ENCODE results near the gene RNF169.

Gene RNF169

GRCh38 chr11:74839971-74840370 lies 91.3 kb downstream of the RNF169 start:
- Histone ChIP-seq H4K20me1 (ENCODE audit: insufficient read depth, low read length) (no peaks in the 10 kb centered on the region), H3K27me3 (replicated peaks; ENCODE audit: insufficient read depth, low read length) (no peaks in the 10 kb centered on the region), H3K9me2 (replicated peaks; ENCODE audit: insufficient read depth, low read length) (no peaks in the 10 kb centered on the region), H3K36me3 (replicated peaks; ENCODE audit: insufficient read depth, low read length) (0 out of 2 replicates have a peak, but pooled peaks cover 9% of the 10 kb centered on the region), H3F3A (ENCODE audit: insufficient read depth, low read length) (no peaks in the 10 kb centered on the region), H3K9ac (ENCODE audit: low read length) (no peak overlapping the region), H3K4me2 (ENCODE audit: low read depth, low read length) (no peak overlapping the region), H2AFZ (ENCODE audit: low read length) (no peak overlapping the region), H3K4me3 (ENCODE audit: low read length) (no peak overlapping the region), H3K4me1 (ENCODE audit: low read length) (no peaks in the 10 kb centered on the region), H3K79me2 (ENCODE audit: low read length) (no peaks in the 10 kb centered on the region), H3K27ac (ENCODE audit: low read length) (no peak overlapping the region), H3K9me3 (replicated peaks; ENCODE audit: insufficient read depth, low read length) (no peaks in the 10 kb centered on the region)
- TF ChIP-seq CTCF (IDR thresholded peaks at IDR 0.05; ENCODE audit: low read length) (no peak), EZH2phosphoT487 (IDR thresholded peaks at IDR 0.05; ENCODE audit: low read length) (no peak), EZH2 (optimal IDR thresholded peaks at IDR 0.05; ENCODE audit: low read depth, low read length) (no peak)
- DNase-seq = no peak

- no peaks in the 10 kb centered on the region for H3K79me2 ChIP-seq (ENCODE audit: low read length)
- no peaks in the 10 kb centered on the region for H3K9me2 ChIP-seq (replicated peaks; ENCODE audit: insufficient read depth, low read length)
- no peak for TF ChIP-seq EZH2 (optimal IDR thresholded peaks at IDR 0.05; ENCODE audit: low read depth, low read length)
- TF ChIP-seq CTCF (IDR thresholded peaks at IDR 0.05; ENCODE audit: low read length) = no peak
- TF ChIP-seq EZH2phosphoT487 (IDR thresholded peaks at IDR 0.05; ENCODE audit: low read length) = no peak
- H3K27ac ChIP-seq (ENCODE audit: low read length) = no peak overlapping the region
- H3K4me1 ChIP-seq (ENCODE audit: low read length) = no peaks in the 10 kb centered on the region
- H3K36me3 ChIP-seq (replicated peaks; ENCODE audit: insufficient read depth, low read length) = 0 out of 2 replicates have a peak, but pooled peaks cover 11% of the 10 kb centered on the region
- no peak overlapping the region for H2AFZ ChIP-seq (ENCODE audit: low read length)
- no peak overlapping the region for H3K4me3 ChIP-seq (ENCODE audit: low read length)
- no peak overlapping the region for H3K4me2 ChIP-seq (ENCODE audit: low read depth, low read length)
- no peak for DNase-seq
- H3K27me3 ChIP-seq (replicated peaks; ENCODE audit: insufficient read depth, low read length) = no peaks in the 10 kb centered on the region
- H4K20me1 ChIP-seq (ENCODE audit: insufficient read depth, low read length) = no peaks in the 10 kb centered on the region
- no peaks in the 10 kb centered on the region for H3F3A ChIP-seq (ENCODE audit: insufficient read depth, low read length)
- no peak overlapping the region for H3K9ac ChIP-seq (ENCODE audit: low read length)
- H3K9me3 ChIP-seq (replicated peaks; ENCODE audit: insufficient read depth, low read length) = no peaks in the 10 kb centered on the region
These were observed 91.8 kb downstream of the RNF169 start for GRCh38 chr11:74840486-74840885.

- Histone ChIP-seq H2AFZ (ENCODE audit: low read length) (no peak overlapping the region), H3K27me3 (replicated peaks; ENCODE audit: insufficient read depth, low read length) (no peaks in the 10 kb centered on the region), H3K27ac (ENCODE audit: low read length) (no peak overlapping the region), H3K4me1 (ENCODE audit: low read length) (no peaks in the 10 kb centered on the region), H3K9me2 (replicated peaks; ENCODE audit: insufficient read depth, low read length) (no peaks in the 10 kb centered on the region), H3K36me3 (replicated peaks; ENCODE audit: insufficient read depth, low read length) (0 out of 2 replicates have a peak, but pooled peaks cover 3% of the 10 kb centered on the region), H4K20me1 (ENCODE audit: insufficient read depth, low read length) (no peaks in the 10 kb centered on the region; the same call in 1 of the 2 replicates), H3K4me2 (ENCODE audit: low read depth, low read length) (no peak overlapping the region), H3F3A (ENCODE audit: insufficient read depth, low read length) (no peaks in the 10 kb centered on the region), H3K9me3 (replicated peaks; ENCODE audit: insufficient read depth, low read length) (no peaks in the 10 kb centered on the region), H3K9ac (ENCODE audit: low read length) (no peak overlapping the region), H3K79me2 (ENCODE audit: low read length) (no peaks in the 10 kb centered on the region), H3K4me3 (ENCODE audit: low read length) (no peak overlapping the region)
- no peak for DNase-seq
- TF ChIP-seq EZH2 (optimal IDR thresholded peaks at IDR 0.05; ENCODE audit: low read depth, low read length) = no peak
- TF ChIP-seq EZH2phosphoT487 (IDR thresholded peaks at IDR 0.05; ENCODE audit: low read length) = no peak
- TF ChIP-seq CTCF (IDR thresholded peaks at IDR 0.05; ENCODE audit: low read length) = no peak
These were observed 94.3 kb downstream of the RNF169 start for GRCh38 chr11:74842967-74843366.

Data from MM.1S (cell line).